Thymus (tissue), 11 donors: ENCODE data around the gene SHISA5. TPM values are rescaled to one million over a fixed set of nuclear protein-coding genes. Genes with fewer than 3 reads are reported as not detected.

ENCODE experiments used
- DNase-seq, 9 donors: peaks; one replicate each; pipeline ENCODE4 v3.0.0-alpha.2; 2013; ENCODE audit warnings: low spot score in 9 of 9, low read depth in 6 of 9, missing footprints in 1 of 9
- H3K27ac ChIP-seq, 2 donors: one replicate each; pipeline ENCODE4 v1.5.1; 2013; ENCODE audit warnings: control low read depth in 1 of 2, low read depth in 1 of 2, low read length in 1 of 2, mild to moderate bottlenecking in 1 of 2, moderate library complexity in 1 of 2
- H3K27me3 ChIP-seq, 2 donors: one replicate each; pipeline ENCODE4 v1.5.1; 2013; ENCODE audit warnings: low read length in 1 of 2; ENCODE audit not compliant: control insufficient read depth in 2 of 2, insufficient read depth in 1 of 2
- H3K36me3 ChIP-seq, 2 donors: one replicate each; pipeline ENCODE4 v1.5.1; 2013; ENCODE audit warnings: low read length in 1 of 2, mild to moderate bottlenecking in 1 of 2, moderate library complexity in 1 of 2; ENCODE audit not compliant: control insufficient read depth in 2 of 2, insufficient read depth in 2 of 2
- H3K4me1 ChIP-seq, 2 donors: one replicate each; pipeline ENCODE4 v1.5.1; 2013; ENCODE audit warnings: low read length in 2 of 2; ENCODE audit not compliant: control insufficient read depth in 2 of 2, insufficient read depth in 2 of 2
- H3K4me3 ChIP-seq, 2 donors: one replicate each; pipeline ENCODE4 v1.5.1; 2013; ENCODE audit warnings: low read length in 2 of 2, control low read depth in 1 of 2, mild to moderate bottlenecking in 1 of 2
- H3K9me3 ChIP-seq, 2 donors: one replicate each; pipeline ENCODE4 v1.5.1; 2013; ENCODE audit warnings: low read length in 1 of 2, mild to moderate bottlenecking in 1 of 2; ENCODE audit not compliant: control insufficient read depth in 2 of 2, insufficient read depth in 1 of 2
- WGBS: extraction: QIAGEN DNeasy Blood & Tissue Kit; methylation state at CpG from one replicate; pipeline ENCODE4 v1.1.7; 2013; 5-methylcytosine and 5-hydroxymethylcytosine counted together
- polyA plus RNA-seq: library from polyadenylated mRNA; stranded (reverse); fragments of 200-250 nt; gene quantifications from one replicate; pipeline ENCODE4 v1.2.3, GENCODE V29; 2013
- total RNA-seq: library from RNA; stranded (reverse); fragments of 120-200 nt; gene quantifications from one replicate; pipeline ENCODE4 v1.2.4, GENCODE V29; 2013
- donor health status: healthy.

SHISA5 gene
- total and polyA plus RNA-seq, 2 donors, result 104 to 115 TPM

DNA sequence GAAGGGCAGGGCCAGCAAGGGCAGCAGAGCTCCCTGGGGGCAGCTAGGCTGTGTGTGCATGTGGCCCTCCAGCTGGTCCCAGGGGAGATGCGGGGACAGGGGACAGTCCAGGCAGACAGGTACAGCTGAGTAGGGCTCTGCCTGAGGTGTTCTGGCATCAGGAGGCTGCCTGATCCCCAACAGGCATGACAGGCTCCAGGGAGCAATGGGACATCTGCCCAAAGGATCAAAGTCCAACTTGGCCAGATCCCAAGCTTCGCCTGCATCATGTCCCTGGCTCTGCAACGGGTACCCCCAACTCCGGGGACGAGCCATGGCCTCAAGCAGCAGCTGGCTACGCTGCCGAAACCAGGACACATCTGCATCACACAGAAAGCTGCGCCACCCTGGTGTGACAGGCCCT, 35.6 kb downstream of the SHISA5 start:
- H3K9me3 ChIP-seq, result no peaks in the 10 kb centered on the region
- peaks cover 23 to 72% of the 10 kb centered on the region in 2 donors for H3K4me1 ChIP-seq
- no peak for DNase-seq
- H3K27me3 ChIP-seq, result no peaks in the 10 kb centered on the region
- H3K4me3 ChIP-seq, result no peak overlapping the region
- WGBS, result 95% methylated on average over 8 of the region's 8 CpGs
- peaks cover 36 to 40% of the 10 kb centered on the region in 2 donors for H3K36me3 ChIP-seq
- no peak overlapping the region for H3K27ac ChIP-seq

DNA sequence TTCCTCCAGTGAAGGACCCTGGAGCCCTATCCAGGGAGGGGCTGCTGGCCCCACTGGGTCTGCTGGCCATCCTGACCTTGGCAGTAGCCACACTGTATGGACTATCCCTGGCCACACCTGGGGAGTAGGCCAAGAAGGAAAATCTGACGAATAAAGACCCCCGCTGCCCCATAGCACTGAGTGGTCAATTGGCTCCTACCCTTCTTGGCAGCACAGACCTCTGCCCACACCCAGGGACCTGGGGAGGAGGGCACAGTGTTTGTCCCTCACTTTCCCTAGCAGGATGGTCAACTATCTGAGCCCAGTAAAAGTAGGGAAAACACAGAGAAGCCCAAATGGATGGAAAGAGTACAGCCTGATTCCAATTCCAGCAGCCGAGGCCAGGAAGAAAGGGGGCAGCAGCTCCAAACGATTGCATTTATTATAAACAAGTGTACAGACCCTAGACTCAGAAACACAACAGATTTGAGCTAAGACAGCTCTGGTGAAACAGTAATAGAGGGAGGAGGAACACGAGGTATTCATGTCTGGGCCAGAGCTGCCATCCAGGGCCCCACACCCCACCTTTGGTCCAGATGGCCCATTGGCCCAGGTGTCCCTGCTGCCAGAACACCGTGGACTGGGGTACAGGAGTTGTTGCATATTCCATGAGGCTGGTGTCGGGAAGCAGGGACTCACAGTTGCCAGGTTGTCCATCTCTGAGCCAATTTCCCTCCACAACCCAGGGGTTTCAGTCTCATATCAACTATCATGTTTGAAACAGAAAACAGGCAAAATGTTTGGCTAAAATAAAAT, 36.3 kb downstream of the SHISA5 start:
- no peak for DNase-seq
- Histone ChIP-seq H3K27me3 (no peaks in the 10 kb centered on the region), H3K9me3 (no peaks in the 10 kb centered on the region), H3K4me1 (peaks cover 20 to 69% of the 10 kb centered on the region in 2 donors), H3K27ac (peak overlapping the region; percentile 46 to 47), H3K4me3 (no peak overlapping the region), H3K36me3 (peaks cover 36 to 40% of the 10 kb centered on the region in 2 donors)
- WGBS, result 93% methylated on average over 7 of the region's 7 CpGs

DNA sequence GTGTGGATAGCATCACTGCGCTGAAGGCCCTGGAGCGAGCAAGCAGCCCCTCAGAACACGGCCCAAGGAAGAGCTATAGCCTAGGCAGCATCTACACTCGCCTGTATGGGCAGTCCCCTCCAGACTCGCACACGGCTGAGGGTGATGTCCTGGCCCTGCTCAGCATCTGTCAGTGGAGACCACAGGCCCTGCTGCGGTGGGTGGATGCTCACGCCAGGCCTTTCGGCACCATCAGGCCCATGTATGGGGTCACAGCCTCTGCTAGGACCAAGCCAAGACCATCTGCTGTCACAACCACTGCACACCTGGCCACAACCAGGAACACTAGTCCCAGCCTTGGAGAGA, 36.9 kb downstream of the SHISA5 start:
- Histone ChIP-seq H3K9me3 (no peaks in the 10 kb centered on the region), H3K27me3 (no peaks in the 10 kb centered on the region), H3K27ac (peak overlapping the region; percentile 90 to 94), H3K4me1 (peaks cover 20 to 64% of the 10 kb centered on the region in 2 donors), H3K36me3 (peaks cover 36 to 40% of the 10 kb centered on the region in 2 donors), H3K4me3 (peak overlapping the region; percentile 53 to 59)
- no peak for DNase-seq
- WGBS, result 93% methylated on average over 9 of the region's 9 CpGs

DNA sequence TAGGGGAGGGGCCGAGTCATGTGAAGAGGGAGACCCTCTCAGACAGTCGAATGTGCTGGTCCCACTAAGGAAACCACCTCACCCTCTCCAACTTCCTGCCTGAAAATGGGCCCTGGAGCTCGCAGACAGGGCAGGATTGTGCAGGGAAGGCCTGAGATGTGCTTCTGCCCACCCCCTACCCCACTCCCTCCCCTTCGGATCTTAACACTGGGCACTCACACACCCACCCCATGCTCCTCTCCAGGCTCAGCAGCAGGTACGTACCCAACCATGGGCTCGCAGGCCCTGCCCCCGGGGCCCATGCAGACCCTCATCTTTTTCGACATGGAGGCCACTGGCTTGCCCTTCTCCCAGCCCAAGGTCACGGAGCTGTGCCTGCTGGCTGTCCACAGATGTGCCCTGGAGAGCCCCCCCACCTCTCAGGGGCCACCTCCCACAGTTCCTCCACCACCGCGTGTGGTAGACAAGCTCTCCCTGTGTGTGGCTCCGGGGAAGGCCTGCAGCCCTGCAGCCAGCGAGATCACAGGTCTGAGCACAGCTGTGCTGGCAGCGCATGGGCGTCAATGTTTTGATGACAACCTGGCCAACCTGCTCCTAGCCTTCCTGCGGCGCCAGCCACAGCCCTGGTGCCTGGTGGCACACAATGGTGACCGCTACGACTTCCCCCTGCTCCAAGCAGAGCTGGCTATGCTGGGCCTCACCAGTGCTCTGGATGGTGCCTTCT, 37.4 kb downstream of the SHISA5 start:
- Histone ChIP-seq H3K36me3 (peaks cover 37 to 40% of the 10 kb centered on the region in 2 donors), H3K27ac (peak overlapping the region; percentile 90 to 94), H3K4me3 (peak overlapping the region; percentile 53 to 59), H3K4me1 (peaks cover 18 to 58% of the 10 kb centered on the region in 2 donors), H3K9me3 (no peaks in the 10 kb centered on the region), H3K27me3 (no peaks in the 10 kb centered on the region)
- WGBS, result 28% methylated on average over 19 of the region's 19 CpGs
- peak in 2 of 9 donors; percentile 16 to 44 for DNase-seq

DNA sequence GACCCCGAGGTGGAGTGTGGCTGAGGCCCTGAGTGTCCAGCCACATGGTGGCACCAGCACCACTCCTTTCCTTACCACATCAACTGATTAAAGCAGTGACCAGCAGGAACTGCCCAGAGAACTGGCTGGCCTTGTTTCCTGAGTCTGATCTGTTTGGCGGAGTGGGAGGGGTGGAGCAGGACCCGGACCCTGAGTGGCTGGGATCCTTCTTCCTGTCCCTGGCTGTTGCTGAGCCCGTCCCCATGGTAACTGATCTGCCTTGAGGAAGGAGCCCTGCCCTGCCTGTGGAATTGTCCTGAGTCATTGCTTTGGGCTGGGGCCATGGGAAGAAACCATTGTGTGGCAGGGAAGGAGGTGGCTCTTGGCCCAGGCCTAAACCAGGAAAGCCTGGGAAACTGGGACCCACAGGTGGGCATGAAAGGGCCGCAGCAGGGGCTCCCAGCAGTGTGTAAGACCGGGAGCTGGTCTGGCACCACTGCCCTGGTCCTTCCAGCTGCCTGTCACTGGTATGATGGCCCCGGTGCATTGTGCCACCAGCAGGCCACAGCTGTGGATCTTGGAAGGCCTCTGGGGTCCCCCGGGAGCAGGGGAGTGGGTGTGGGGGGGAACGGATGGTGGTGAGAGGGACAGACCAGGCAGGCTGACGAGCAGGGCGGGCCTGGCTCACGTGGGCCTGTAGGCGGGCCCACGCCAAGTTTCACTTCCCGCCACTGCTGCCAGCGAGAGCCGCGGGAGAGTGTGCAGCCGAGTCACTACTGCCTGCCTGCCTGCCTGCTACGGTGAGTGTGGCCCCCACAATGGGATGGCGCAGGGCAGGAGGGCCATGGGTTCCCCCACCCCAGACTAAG, 38.2 kb downstream of the SHISA5 start:
- peak in 4 of 9 donors; percentile 52 to 79 (median 70) for DNase-seq
- WGBS, result 11% methylated on average over 21 of the region's 21 CpGs
- Histone ChIP-seq H3K27me3 (no peaks in the 10 kb centered on the region), H3K4me3 (peak overlapping the region; percentile 53 to 59), H3K9me3 (no peaks in the 10 kb centered on the region), H3K4me1 (peaks cover 15 to 53% of the 10 kb centered on the region in 2 donors), H3K27ac (peak overlapping the region; percentile 90 to 94), H3K36me3 (peaks cover 43 to 48% of the 10 kb centered on the region in 2 donors)

DNA sequence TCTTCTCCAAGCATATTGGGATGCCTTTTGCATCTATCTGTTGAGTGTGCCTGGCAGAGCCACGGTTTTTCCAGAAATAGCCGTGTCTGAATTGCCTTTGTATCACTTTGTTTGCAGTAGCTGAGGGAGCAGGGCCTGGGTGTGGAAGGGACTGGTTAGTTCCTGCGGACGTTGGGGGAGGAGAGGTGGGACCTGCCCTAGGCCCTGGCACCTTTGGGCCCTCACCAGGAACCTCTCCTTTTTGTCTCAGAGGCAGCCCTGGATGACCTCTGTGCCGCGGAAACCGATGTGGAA, 38.8 kb downstream of the SHISA5 start:
- no peaks in the 10 kb centered on the region for H3K27me3 ChIP-seq
- no peak overlapping the region for H3K4me3 ChIP-seq
- 88% methylated on average over 7 of the region's 7 CpGs for WGBS
- H3K4me1 ChIP-seq, result peaks cover 14 to 47% of the 10 kb centered on the region in 2 donors
- no peaks in the 10 kb centered on the region for H3K9me3 ChIP-seq
- peak overlapping the region; percentile 44 to 90 for H3K27ac ChIP-seq
- H3K36me3 ChIP-seq, result peaks cover 46 to 50% of the 10 kb centered on the region in 2 donors
- no peak for DNase-seq

DNA sequence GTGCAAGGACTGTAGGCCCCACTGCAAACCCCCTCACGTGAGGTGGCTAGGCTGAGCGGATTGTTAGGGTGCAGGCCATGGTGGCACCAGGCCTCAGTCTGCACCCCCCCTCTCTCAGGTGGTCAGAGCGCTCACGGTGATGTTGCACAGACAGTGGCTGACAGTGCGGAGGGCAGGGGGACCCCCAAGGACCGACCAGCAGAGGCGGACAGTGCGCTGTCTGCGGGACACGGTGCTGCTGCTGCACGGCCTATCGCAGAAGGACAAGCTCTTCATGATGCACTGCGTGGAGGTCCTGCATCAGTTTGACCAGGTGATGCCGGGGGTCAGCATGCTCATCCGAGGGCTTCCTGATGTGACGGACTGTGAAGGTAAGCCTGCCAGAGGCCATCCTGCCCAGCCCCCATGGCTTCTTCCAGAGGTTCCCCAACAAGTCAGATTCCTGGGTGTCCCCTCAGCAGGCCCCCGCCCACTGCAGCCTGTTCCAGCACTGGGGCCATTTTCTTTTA, 39.2 kb downstream of the SHISA5 start:
- DNase-seq, result no peak

DNA sequence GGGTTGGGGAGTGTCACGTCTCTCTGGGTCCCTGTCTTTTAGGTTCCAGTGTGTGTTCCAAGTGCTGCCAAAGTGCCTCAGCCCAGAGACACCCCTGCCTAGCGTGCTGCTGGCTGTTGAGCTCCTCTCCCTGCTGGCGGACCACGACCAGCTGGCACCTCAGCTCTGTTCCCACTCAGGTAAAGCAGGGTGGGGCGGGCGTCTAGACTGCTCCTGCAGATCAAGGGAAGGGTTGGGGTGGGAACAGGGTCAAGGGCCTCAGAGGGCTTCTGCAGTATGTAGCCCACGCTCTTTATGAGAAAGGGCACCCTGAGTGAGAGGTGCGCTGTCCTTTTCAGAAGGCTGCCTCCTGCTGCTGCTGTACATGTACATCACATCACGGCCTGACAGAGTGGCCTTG, 40.3 kb downstream of the SHISA5 start:
- no peaks in the 10 kb centered on the region for H3K9me3 ChIP-seq
- H3K4me1 ChIP-seq, result peaks cover 11 to 36% of the 10 kb centered on the region in 2 donors
- H3K36me3 ChIP-seq, result peaks cover 48 to 51% of the 10 kb centered on the region in 2 donors
- H3K27me3 ChIP-seq, result no peaks in the 10 kb centered on the region
- H3K4me3 ChIP-seq, result no peak overlapping the region
- DNase-seq, result no peak
- WGBS, result 96% methylated on average over 9 of the region's 9 CpGs
- H3K27ac ChIP-seq, result no peak overlapping the region

More for the DNA sequence above, 39.2 kb downstream of the SHISA5 start:
- Histone ChIP-seq H3K36me3 (peaks cover 48 to 51% of the 10 kb centered on the region in 2 donors), H3K4me3 (no peak overlapping the region), H3K9me3 (no peaks in the 10 kb centered on the region), H3K27ac (peak overlapping the region in 1 of 2 donors; percentile 90), H3K4me1 (peaks cover 11 to 43% of the 10 kb centered on the region in 2 donors), H3K27me3 (no peaks in the 10 kb centered on the region)
- 99% methylated on average over 17 of the region's 17 CpGs for WGBS
